ENCODE measurements around the gene SUPT3H. TPM values are rescaled to one million over a fixed set of nuclear protein-coding genes. Genes with fewer than 3 reads are reported as not detected.

The SUPT3H gene
- polyA plus RNA-seq, 3 donors = 2.4 to 3.5 (median 2.5) TPM

- intact Hi-C loops (cut with micrococcal nuclease) = no loop called here
- no peak overlapping the region for H2AFZ ChIP-seq (ENCODE audit: insufficient read depth, low read depth, low read length, poor library complexity, severe bottlenecking)
Observed at GRCh38 chr6:45201484-45201883, 176.2 kb downstream of the SUPT3H start.

GRCh38 chr6:45200510-45200909 is 177.2 kb downstream of the SUPT3H start:
- intact Hi-C loops (cut with micrococcal nuclease) = no loop called here
- no peak for TF ChIP-seq CTCF (IDR thresholded peaks at IDR 0.05)
- Histone ChIP-seq H3K27me3 (ENCODE audit: control insufficient read depth in 2 of 2, insufficient read depth in 2 of 2, low read length in 2 of 2) (no peaks in the 10 kb centered on the region), H3K36me3 (replicated peaks in 1 of 2; ENCODE audit: control insufficient read depth in 1 of 2, insufficient read depth in 2 of 2, low read length in 2 of 2) (no peaks in the 10 kb centered on the region), H3K9ac (ENCODE audit: insufficient read depth, low read length, poor library complexity, severe bottlenecking) (no peak overlapping the region), H2AFZ (ENCODE audit: insufficient read depth, low read depth, low read length, poor library complexity, severe bottlenecking) (no peak overlapping the region), H3K4me3 (replicated peaks in 1 of 3; ENCODE audit: low read depth in 2 of 3, low read length in 3 of 3) (no peak overlapping the region), H3K79me2 (ENCODE audit: insufficient read depth, low read length) (no peaks in the 10 kb centered on the region), H3K27ac (ENCODE audit: low read depth in 1 of 2, low read length in 2 of 2) (no peak overlapping the region), H3K9me3 (replicated peaks in 1 of 2; ENCODE audit: control insufficient read depth in 1 of 2, insufficient read depth in 1 of 2, low read length in 2 of 2) (no peaks in the 10 kb centered on the region), H3K4me1 (ENCODE audit: control insufficient read depth in 1 of 2, insufficient read depth in 2 of 2, low read length in 2 of 2) (no peaks in the 10 kb centered on the region), H4K20me1 (ENCODE audit: insufficient read depth, low read length) (no peaks in the 10 kb centered on the region), H3K4me2 (replicated peaks; ENCODE audit: extremely low read depth, low read length, poor library complexity, severe bottlenecking) (no peak overlapping the region)
- no peak overlapping the region for H3K4me3 Mint-ChIP-seq
- H3K9me3 Mint-ChIP-seq = peaks cover 0 to 2% (median 0%) of the 10 kb centered on the region in 7 donors
- no peaks in the 10 kb centered on the region for H3K4me1 Mint-ChIP-seq
- H3K36me3 Mint-ChIP-seq = no peaks in the 10 kb centered on the region
- H3K27me3 Mint-ChIP-seq (ENCODE audit: low read depth in 3 of 3) = no peaks in the 10 kb centered on the region
- DNase-seq = no peak
- H3K27ac Mint-ChIP-seq = no peak overlapping the region

More at GRCh38 chr6:45201484-45201883, 176.2 kb downstream of the SUPT3H start:
- no CpG with 5 or more reads among the region's 2 CpGs for WGBS (ENCODE audit: insufficient coverage)
- no peaks in the 10 kb centered on the region for H3K27me3 Mint-ChIP-seq (ENCODE audit: low read depth in 3 of 3)
- Histone ChIP-seq H3K27me3 (ENCODE audit: control insufficient read depth in 2 of 2, insufficient read depth in 2 of 2, low read length in 2 of 2) (no peaks in the 10 kb centered on the region), H3K79me2 (ENCODE audit: insufficient read depth, low read length) (no peaks in the 10 kb centered on the region), H3K9ac (ENCODE audit: insufficient read depth, low read length, poor library complexity, severe bottlenecking) (no peak overlapping the region), H3K27ac (ENCODE audit: low read depth in 1 of 2, low read length in 2 of 2) (no peak overlapping the region), H3K36me3 (replicated peaks in 1 of 2; ENCODE audit: control insufficient read depth in 1 of 2, insufficient read depth in 2 of 2, low read length in 2 of 2) (no peaks in the 10 kb centered on the region), H4K20me1 (ENCODE audit: insufficient read depth, low read length) (no peaks in the 10 kb centered on the region), H3K4me1 (ENCODE audit: control insufficient read depth in 1 of 2, insufficient read depth in 2 of 2, low read length in 2 of 2) (no peaks in the 10 kb centered on the region), H3K9me3 (replicated peaks in 1 of 2; ENCODE audit: control insufficient read depth in 1 of 2, insufficient read depth in 1 of 2, low read length in 2 of 2) (no peaks in the 10 kb centered on the region), H3K4me2 (replicated peaks; ENCODE audit: extremely low read depth, low read length, poor library complexity, severe bottlenecking) (no peak overlapping the region), H3K4me3 (replicated peaks in 1 of 3; ENCODE audit: low read depth in 2 of 3, low read length in 3 of 3) (no peak overlapping the region)
- no peak overlapping the region for H3K4me3 Mint-ChIP-seq
- peaks cover 0 to 4% (median 0%) of the 10 kb centered on the region in 7 donors for H3K9me3 Mint-ChIP-seq
- no peak for DNase-seq
- TF ChIP-seq CTCF (IDR thresholded peaks at IDR 0.05) = no peak
- no peaks in the 10 kb centered on the region for H3K4me1 Mint-ChIP-seq
- H3K36me3 Mint-ChIP-seq = no peaks in the 10 kb centered on the region
- no peak overlapping the region for H3K27ac Mint-ChIP-seq
